Vagina (tissue), 2 donors: ENCODE results near the gene LENG8. TPM values are rescaled to one million over a fixed set of nuclear protein-coding genes. Genes with fewer than 3 reads are reported as not detected.
A peak's percentile ranks its signal among the peaks of the same experiment; 100 is the strongest.

Experiments used
- DNase-seq, 2 donors: peaks; one replicate each; pipeline ENCODE4 v3.0.0-alpha.2; 2017; ENCODE audit errors: extremely low spot score in 2 of 2
- H3K27ac ChIP-seq: fragments of 200-600 bp; sonication (generic); one replicate; pipeline ENCODE4 v1.5.1; 2019
- H3K27me3 ChIP-seq: fragments of 200-600 bp; sonication (generic); one replicate; pipeline ENCODE4 v1.5.1; 2019
- H3K36me3 ChIP-seq, 2 donors: fragments of 200-600 bp; sonication (generic); one replicate each; pipeline ENCODE4 v1.5.1; 2017 to 2019
- H3K4me1 ChIP-seq: fragments of 200-600 bp; sonication (generic); one replicate; pipeline ENCODE4 v1.5.1; 2019
- H3K4me3 ChIP-seq, 2 donors: fragments of 200-600 bp; sonication (generic); 1 replicate in 1 of 2; 2 replicates in 1 of 2; pipeline ENCODE4 v1.5.1; 2016 to 2019
- H3K9me3 ChIP-seq: fragments of 200-600 bp; sonication (generic); one replicate; pipeline ENCODE4 v1.5.1; 2019
- CTCF ChIP-seq, 3 experiments: fragments of 450-650 bp in 2 of 3; fragments of 200-600 bp in 1 of 3; sonication (generic) in 1 of 3; IDR thresholded peaks; one replicate each; pipeline ENCODE4 v1.5.1; 2017 to 2019; ENCODE audit warnings: antibody characterized with exemption in 3 of 3, mild to moderate bottlenecking in 2 of 3, moderate library complexity in 2 of 3
- POLR2A ChIP-seq, 2 donors: fragments of 450-650 bp; IDR thresholded peaks; one replicate each; pipeline ENCODE4 v1.6.1; 2017; ENCODE audit warnings: antibody characterized with exemption in 2 of 2, mild to moderate bottlenecking in 2 of 2, moderate library complexity in 2 of 2
- POLR2AphosphoS5 ChIP-seq, 2 donors: sonication (generic); formaldehyde crosslinking; IDR thresholded peaks; one replicate each; pipeline ENCODE4 v1.9.0; 2017; ENCODE audit warnings: antibody characterized with exemption in 2 of 2, mild to moderate bottlenecking in 2 of 2, low read depth in 1 of 2; ENCODE audit not compliant: insufficient read depth in 1 of 2
- intact Hi-C: fragments of 100-400 bp; cut with DNase I; formaldehyde crosslinking; loops from one replicate; pipeline ENCODE4 v1.15.1; 2023
- total RNA-seq: library from RNA; depleted of rRNA; stranded (reverse); fragments of >200 nt; gene quantifications from one replicate; pipeline ENCODE4 v1.2.3, GENCODE V29; 2016

The LENG8 gene
- total RNA-seq, 1 donor from 2014 or later, result 129 TPM

- Histone ChIP-seq H3K4me1 (peaks cover 19% of the 10 kb centered on the region), H3K27ac (no peak overlapping the region), H3K4me3 (no peak overlapping the region), H3K9me3 (no peaks in the 10 kb centered on the region), H3K36me3 (peaks cover 4 to 97% of the 10 kb centered on the region in 2 donors), H3K27me3 (no peaks in the 10 kb centered on the region)
- intact Hi-C loops, result no loop called here
- peak in 1 of 2 donors; percentile 62 for DNase-seq
- no peak for TF ChIP-seq CTCF (IDR thresholded peaks at IDR 0.05)
- no peak for TF ChIP-seq POLR2AphosphoS5 (IDR thresholded peaks at IDR 0.05; ENCODE audit: insufficient read depth in 1 of 2, low read depth in 1 of 2)
- no peak for TF ChIP-seq POLR2A (IDR thresholded peaks at IDR 0.05)
Observed at GRCh38 chr19:54455786-54456422, 6.9 kb downstream of the LENG8 start.

- no peaks in the 10 kb centered on the region for H3K27me3 ChIP-seq
- no peak overlapping the region for H3K4me3 ChIP-seq
- intact Hi-C loops, result no loop called here
- no peaks in the 10 kb centered on the region for H3K9me3 ChIP-seq
- no peak overlapping the region for H3K27ac ChIP-seq
- peaks cover 4 to 98% of the 10 kb centered on the region in 2 donors for H3K36me3 ChIP-seq
- peak in 1 of 2 donors; percentile 54 for DNase-seq
- H3K4me1 ChIP-seq, result peaks cover 19% of the 10 kb centered on the region
- TF ChIP-seq CTCF (IDR thresholded peaks at IDR 0.05) (no peak), POLR2AphosphoS5 (IDR thresholded peaks at IDR 0.05; ENCODE audit: insufficient read depth in 1 of 2, low read depth in 1 of 2) (no peak), POLR2A (IDR thresholded peaks at IDR 0.05) (no peak)
Observed at GRCh38 chr19:54456423-54457373, 7.7 kb downstream of the LENG8 start.

- no peaks in the 10 kb centered on the region for H3K9me3 ChIP-seq
- peak in 1 of 2 donors; percentile 60 for DNase-seq
- no peaks in the 10 kb centered on the region for H3K27me3 ChIP-seq
- no peak overlapping the region for H3K4me3 ChIP-seq
- H3K27ac ChIP-seq, result no peak overlapping the region
- H3K36me3 ChIP-seq, result peaks cover 4 to 91% of the 10 kb centered on the region in 2 donors
- peaks cover 20% of the 10 kb centered on the region for H3K4me1 ChIP-seq
- intact Hi-C loops, result no loop called here
- TF ChIP-seq POLR2A (IDR thresholded peaks at IDR 0.05), result no peak
Observed at GRCh38 chr19:54457773-54458647, 9.0 kb downstream of the LENG8 start.

- no peaks in the 10 kb centered on the region for H3K9me3 ChIP-seq
- H3K36me3 ChIP-seq, result peaks cover 4 to 84% of the 10 kb centered on the region in 2 donors
- peak in 1 of 2 donors; percentile 79 for DNase-seq
- intact Hi-C loops, result no loop called here
- TF ChIP-seq POLR2AphosphoS5 (IDR thresholded peaks at IDR 0.05; ENCODE audit: insufficient read depth in 1 of 2, low read depth in 1 of 2) (no peak), CTCF (IDR thresholded peaks at IDR 0.05) (no peak), POLR2A (IDR thresholded peaks at IDR 0.05) (no peak)
- H3K4me1 ChIP-seq, result peaks cover 21% of the 10 kb centered on the region
- no peak overlapping the region for H3K4me3 ChIP-seq
- no peak overlapping the region for H3K27ac ChIP-seq
- no peaks in the 10 kb centered on the region for H3K27me3 ChIP-seq
Observed at GRCh38 chr19:54458648-54459281, 9.8 kb downstream of the LENG8 start.
